CD14-positive monocyte (primary cell): ENCODE measurements around the gene L3MBTL4. TPM values are rescaled to one million over a fixed set of nuclear protein-coding genes. Genes with fewer than 3 reads are reported as not detected.

Experiments
- DNase-seq, 3 donors: peaks; one replicate each; pipeline ENCODE4 v3.0.0-alpha.2; 2011 to 2022
- H2AFZ ChIP-seq: 2 replicates; pipeline ENCODE4 v1.6.0; 2012; ENCODE audit warnings: mild to moderate bottlenecking, low read depth, low read length, inconsistent platforms; ENCODE audit not compliant: insufficient read depth, poor library complexity, severe bottlenecking
- H3K27ac ChIP-seq, 2 donors: 1 replicate in 1 of 2; 2 replicates in 1 of 2; pipeline ENCODE4 v1.5.1; 2012 to 2013; ENCODE audit warnings: low read length in 2 of 2, control low read depth in 1 of 2, inconsistent platforms in 1 of 2, low read depth in 1 of 2, mild to moderate bottlenecking in 1 of 2
- H3K27me3 ChIP-seq, 2 donors: one replicate each; pipeline versions ENCODE4 v1.6.0 to v1.6.1; 2011 to 2013; ENCODE audit warnings: low read length in 2 of 2; ENCODE audit not compliant: control insufficient read depth in 2 of 2, insufficient read depth in 2 of 2
- H3K36me3 ChIP-seq, 2 donors: replicated peaks in 1 of 2; 1 replicate in 1 of 2; 2 replicates in 1 of 2; pipeline versions ENCODE4 v1.5.1 to v1.6.1; 2012 to 2013; ENCODE audit warnings: low read length in 2 of 2, control low read depth in 1 of 2, inconsistent platforms in 1 of 2, mild to moderate bottlenecking in 1 of 2; ENCODE audit not compliant: insufficient read depth in 2 of 2, control insufficient read depth in 1 of 2
- H3K4me1 ChIP-seq, 2 donors: 1 replicate in 1 of 2; 2 replicates in 1 of 2; pipeline versions ENCODE4 v1.5.1 to v1.6.1; 2012 to 2013; ENCODE audit warnings: low read length in 2 of 2, control low read depth in 1 of 2, inconsistent platforms in 1 of 2, mild to moderate bottlenecking in 1 of 2, moderate library complexity in 1 of 2; ENCODE audit not compliant: insufficient read depth in 2 of 2, control insufficient read depth in 1 of 2
- H3K4me2 ChIP-seq: replicated peaks from 2 replicates; pipeline ENCODE3; 2012; ENCODE audit warnings: low read length, moderate library complexity, mild to moderate bottlenecking; ENCODE audit not compliant: poor library complexity, severe bottlenecking; ENCODE audit errors: extremely low read depth
- H3K4me3 ChIP-seq, 3 experiments: fragments of 200-600 bp in 1 of 3; sonication (generic) in 1 of 3; replicated peaks in 1 of 3; 1 replicate in 2 of 3; 2 replicates in 1 of 3; pipeline ENCODE4 v1.5.1; 2011 to 2013; ENCODE audit warnings: low read length in 3 of 3, mild to moderate bottlenecking in 3 of 3, control low read depth in 2 of 3, low read depth in 2 of 3, inconsistent platforms in 1 of 3, moderate library complexity in 1 of 3
- H3K79me2 ChIP-seq: 2 replicates; pipeline ENCODE4 v1.6.0; 2012; ENCODE audit warnings: mild to moderate bottlenecking, control low read depth, inconsistent platforms, low read length, moderate library complexity; ENCODE audit not compliant: insufficient read depth
- H3K9ac ChIP-seq: 2 replicates; pipeline ENCODE4 v1.6.0; 2017; ENCODE audit warnings: low read length, mild to moderate bottlenecking; ENCODE audit not compliant: insufficient read depth, poor library complexity, severe bottlenecking
- H3K9me3 ChIP-seq, 2 donors: replicated peaks in 1 of 2; 1 replicate in 1 of 2; 2 replicates in 1 of 2; pipeline versions ENCODE4 v1.5.1 to v1.6.1; 2012 to 2013; ENCODE audit warnings: low read length in 2 of 2, control low read depth in 1 of 2; ENCODE audit not compliant: control insufficient read depth in 1 of 2, insufficient read depth in 1 of 2
- H4K20me1 ChIP-seq: 2 replicates; pipeline ENCODE4 v1.6.0; 2012; ENCODE audit warnings: mild to moderate bottlenecking, low read length, control low read depth, moderate library complexity; ENCODE audit not compliant: insufficient read depth
- H3K27ac Mint-ChIP-seq, 7 donors: one replicate each; pipeline ENCODE4 v1.8.0; 2020; ENCODE audit warnings: mild to moderate bottlenecking in 7 of 7, mixed read lengths in 7 of 7, moderate library complexity in 6 of 7, inconsistent platforms in 2 of 7
- H3K27me3 Mint-ChIP-seq, 3 donors: one replicate each; pipeline ENCODE4 v1.8.0; 2021 to 2022; ENCODE audit warnings: low read depth in 3 of 3, mild to moderate bottlenecking in 3 of 3, mixed read lengths in 3 of 3, moderate library complexity in 3 of 3, inconsistent platforms in 1 of 3
- H3K36me3 Mint-ChIP-seq, 2 donors: one replicate each; pipeline ENCODE4 v1.8.0; 2020; ENCODE audit warnings: mixed read lengths in 2 of 2, inconsistent platforms in 1 of 2, mild to moderate bottlenecking in 1 of 2
- H3K4me1 Mint-ChIP-seq: one replicate; pipeline ENCODE4 v1.8.0; 2020; ENCODE audit warnings: mild to moderate bottlenecking, mixed read lengths
- H3K4me3 Mint-ChIP-seq, 2 donors: one replicate each; pipeline ENCODE4 v1.8.0; 2020; ENCODE audit warnings: mild to moderate bottlenecking in 2 of 2, mixed read lengths in 2 of 2, moderate library complexity in 1 of 2
- H3K9me3 Mint-ChIP-seq, 7 donors: one replicate each; pipeline ENCODE4 v1.8.0; 2020 to 2022; ENCODE audit warnings: mixed read lengths in 7 of 7, mild to moderate bottlenecking in 6 of 7, moderate library complexity in 6 of 7, inconsistent platforms in 2 of 7
- CTCF ChIP-seq: fragments of 200-600 bp; IDR thresholded peaks from one replicate; pipeline ENCODE4 v1.8.0; 2022; ENCODE audit warnings: antibody characterized with exemption, mild to moderate bottlenecking
- WGBS: methylation state at CpG from one replicate; pipeline ENCODE4 v1.1.5; 2013; ENCODE audit warnings: missing lambda C conversion rate; ENCODE audit not compliant: insufficient coverage; 5-methylcytosine and 5-hydroxymethylcytosine counted together
- intact Hi-C, 2 donors: fragments of 100-400 bp; cut with micrococcal nuclease; formaldehyde crosslinking; loops; one replicate each; pipeline versions ENCODE4 v1.15.0 to v1.15.1; 2023
- polyA plus RNA-seq, 3 donors: library from polyadenylated mRNA; depleted of rRNA in 1 of 3; unstranded in 2 of 3; stranded (reverse) in 1 of 3; fragments of 300-500 nt in 2 of 3; fragments of >200 nt in 1 of 3; fragmentation: Illumina TruSeq in 2 of 3; gene quantifications; 1 replicate in 2 of 3; 2 replicates in 1 of 3; pipeline ENCODE4 v1.2.3, GENCODE V29; 2012 to 2021

L3MBTL4 gene
- polyA plus RNA-seq, 3 donors = 0.55 to 1.2 (median 0.72) TPM

- no peaks in the 10 kb centered on the region for H3K27me3 ChIP-seq
- peaks cover 0 to 4% (median 0%) of the 10 kb centered on the region in 7 donors for H3K9me3 Mint-ChIP-seq
- H3K4me2 ChIP-seq = no peak overlapping the region
- TF ChIP-seq CTCF = no peak
- peaks cover 11 to 12% of the 10 kb centered on the region in 2 donors for H3K4me1 ChIP-seq
- no peak overlapping the region for H3K4me3 ChIP-seq
- intact Hi-C loops = no loop called here
- H2AFZ ChIP-seq = no peak overlapping the region
- H3K9ac ChIP-seq = no peak overlapping the region
- no peak overlapping the region for H3K27ac ChIP-seq
- peaks cover 18% of the 10 kb centered on the region for H3K4me1 Mint-ChIP-seq
- no peaks in the 10 kb centered on the region for H3K79me2 ChIP-seq
- no peaks in the 10 kb centered on the region for H3K27me3 Mint-ChIP-seq
- 37% methylated on average over 3 of the region's 8 CpGs for WGBS
- H3K4me3 Mint-ChIP-seq = no peak overlapping the region
- H3K36me3 ChIP-seq = no peaks in the 10 kb centered on the region
- H3K36me3 Mint-ChIP-seq = no peaks in the 10 kb centered on the region
- H4K20me1 ChIP-seq = no peaks in the 10 kb centered on the region
- H3K27ac Mint-ChIP-seq = no peak overlapping the region
- H3K9me3 ChIP-seq = no peaks in the 10 kb centered on the region
- DNase-seq = no peak
Measured at GRCh38 chr18:6311456-6312215, 103.1 kb downstream of the L3MBTL4 start.

DNA sequence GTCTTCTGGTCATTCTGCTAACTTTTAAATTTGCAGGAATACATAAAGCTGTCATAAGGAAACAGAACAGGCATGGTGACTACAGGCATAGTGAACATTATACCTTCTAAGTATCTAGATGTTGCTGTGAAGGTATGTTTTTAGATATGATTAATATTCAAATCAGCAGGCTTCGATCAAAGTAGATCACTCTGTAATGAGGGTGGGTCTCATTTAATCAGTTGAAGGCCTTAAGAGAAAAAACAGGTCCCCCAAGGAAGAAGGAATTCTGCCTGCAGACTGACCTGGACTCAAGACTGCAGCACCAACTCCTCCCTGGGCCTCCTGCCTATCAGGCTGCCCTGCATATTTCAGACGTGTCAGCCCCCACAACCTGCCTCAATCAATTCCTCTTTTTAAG lies 104.0 kb downstream of the L3MBTL4 start:
- H3K4me3 Mint-ChIP-seq = no peak overlapping the region
- H3K27ac Mint-ChIP-seq = no peak overlapping the region
- no peak overlapping the region for H2AFZ ChIP-seq
- no peaks in the 10 kb centered on the region for H3K27me3 Mint-ChIP-seq
- no peaks in the 10 kb centered on the region for H3K9me3 ChIP-seq
- peaks cover 5 to 6% of the 10 kb centered on the region in 2 donors for H3K4me1 ChIP-seq
- DNase-seq = no peak
- TF ChIP-seq CTCF = no peak
- H3K9me3 Mint-ChIP-seq = peaks cover 0 to 4% (median 0%) of the 10 kb centered on the region in 7 donors
- H3K36me3 Mint-ChIP-seq = no peaks in the 10 kb centered on the region
- H3K4me1 Mint-ChIP-seq = peaks cover 14% of the 10 kb centered on the region
- H3K9ac ChIP-seq = no peak overlapping the region
- intact Hi-C loops = no loop called here
- WGBS = 57% methylated on average over 1 of the region's 2 CpGs
- no peaks in the 10 kb centered on the region for H3K79me2 ChIP-seq
- no peaks in the 10 kb centered on the region for H4K20me1 ChIP-seq
- no peak overlapping the region for H3K4me2 ChIP-seq
- no peaks in the 10 kb centered on the region for H3K27me3 ChIP-seq
- no peak overlapping the region for H3K4me3 ChIP-seq
- H3K36me3 ChIP-seq = no peaks in the 10 kb centered on the region
- H3K27ac ChIP-seq = no peak overlapping the region
